ENCODE results near the gene RNF41. TPM values are rescaled to one million over a fixed set of nuclear protein-coding genes. Genes with fewer than 3 reads are reported as not detected.

Gene RNF41
- total RNA-seq, 4 donors from 2014 or later: 39.0 to 51.3 (median 42.7) TPM

- Histone ChIP-seq H3K36me3 (peaks cover 0 to 58% (median 17%) of the 10 kb centered on the region in 4 donors), H3K9me3 (no peaks in the 10 kb centered on the region), H3K27me3 (no peaks in the 10 kb centered on the region), H3K4me3 (no peak overlapping the region), H3K4me1 (peaks cover 0 to 11% (median 4%) of the 10 kb centered on the region in 4 donors), H3K27ac (no peak overlapping the region)
- peak; percentile 65 for DNase-seq
- in situ Hi-C loops (cut with MboI; ENCODE audit: low pct_ligation_motif_present in 1 of 4, low pct_unique_long_range_greater_than_20kb in 1 of 4, low sequenced_read_pairs in 3 of 4): no loop called here
- WGBS, 2 donors (ENCODE audit: low coverage in 1 of 2): 59 to 83% methylated on average over 7 to 14 of the region's 14 CpGs
- intact Hi-C loops (cut with DNase I; ENCODE audit: low total_unique reads): no loop called here
- TF ChIP-seq CTCF (IDR thresholded peaks at IDR 0.05): peak; percentile 56 to 74 (median 65)
- no peak for TF ChIP-seq POLR2AphosphoS5 (IDR thresholded peaks at IDR 0.05)
Observed at GRCh38 chr12:56206452-56207166, 15.1 kb downstream of the RNF41 start.

- Histone ChIP-seq H3K36me3 (peaks cover 0 to 47% (median 12%) of the 10 kb centered on the region in 4 donors), H3K4me1 (peaks cover 0 to 11% (median 4%) of the 10 kb centered on the region in 4 donors), H3K4me3 (no peak overlapping the region), H3K9me3 (no peaks in the 10 kb centered on the region), H3K27me3 (no peaks in the 10 kb centered on the region), H3K27ac (no peak overlapping the region)
- intact Hi-C loops (cut with DNase I; ENCODE audit: low total_unique reads) (no loop called here), in situ Hi-C loops (cut with MboI; ENCODE audit: low pct_ligation_motif_present in 1 of 4, low pct_unique_long_range_greater_than_20kb in 1 of 4, low sequenced_read_pairs in 3 of 4) (no loop called here)
- TF ChIP-seq CTCF (IDR thresholded peaks at IDR 0.05) (no peak), POLR2AphosphoS5 (IDR thresholded peaks at IDR 0.05) (no peak), EP300 (IDR thresholded peaks at IDR 0.05; ENCODE audit: low read depth) (no peak), POLR2A (IDR thresholded peaks at IDR 0.05) (no peak)
- no peak for DNase-seq
Observed at GRCh38 chr12:56205445-56205844, 16.3 kb downstream of the RNF41 start.

- no peak overlapping the region for H3K27ac ChIP-seq
- peaks cover 0 to 35% (median 7%) of the 10 kb centered on the region in 4 donors for H3K36me3 ChIP-seq
- no peak for DNase-seq
- TF ChIP-seq POLR2A (IDR thresholded peaks at IDR 0.05) (no peak), EP300 (IDR thresholded peaks at IDR 0.05; ENCODE audit: low read depth) (no peak), CTCF (IDR thresholded peaks at IDR 0.05) (no peak), POLR2AphosphoS5 (IDR thresholded peaks at IDR 0.05) (no peak)
- intact Hi-C loops (cut with DNase I; ENCODE audit: low total_unique reads): no loop called here
- in situ Hi-C loops (cut with MboI; ENCODE audit: low pct_ligation_motif_present in 1 of 4, low pct_unique_long_range_greater_than_20kb in 1 of 4, low sequenced_read_pairs in 3 of 4): no loop called here
- no peaks in the 10 kb centered on the region for H3K27me3 ChIP-seq
- no peak overlapping the region for H3K4me3 ChIP-seq
- H3K9me3 ChIP-seq: no peaks in the 10 kb centered on the region
- H3K4me1 ChIP-seq: peaks cover 0 to 11% (median 4%) of the 10 kb centered on the region in 4 donors
Observed at GRCh38 chr12:56204275-56204674, 17.4 kb downstream of the RNF41 start.

GRCh38 chr12:56202838-56203237 lies 18.9 kb downstream of the RNF41 start:
- Histone ChIP-seq H3K27me3 (no peaks in the 10 kb centered on the region), H3K9me3 (no peaks in the 10 kb centered on the region), H3K4me1 (peaks cover 0 to 11% (median 4%) of the 10 kb centered on the region in 4 donors), H3K36me3 (peaks cover 0 to 21% (median 5%) of the 10 kb centered on the region in 4 donors), H3K4me3 (no peak overlapping the region), H3K27ac (peak overlapping the region in 1 of 4 donors; percentile 21)
- intact Hi-C loops (cut with DNase I; ENCODE audit: low total_unique reads): no loop called here
- WGBS, 2 donors (ENCODE audit: low coverage in 1 of 2): 45 to 73% methylated on average over 2 of the region's 2 CpGs
- in situ Hi-C loops (cut with MboI; ENCODE audit: low pct_ligation_motif_present in 1 of 4, low pct_unique_long_range_greater_than_20kb in 1 of 4, low sequenced_read_pairs in 3 of 4): no loop called here
- no peak for DNase-seq
- TF ChIP-seq POLR2A (IDR thresholded peaks at IDR 0.05) (no peak), POLR2AphosphoS5 (IDR thresholded peaks at IDR 0.05) (no peak), CTCF (IDR thresholded peaks at IDR 0.05) (no peak), EP300 (IDR thresholded peaks at IDR 0.05; ENCODE audit: low read depth) (no peak)
